ENCODE data around the gene CPEB4. TPM values are rescaled to one million over a fixed set of nuclear protein-coding genes. Genes with fewer than 3 reads are reported as not detected.
A peak's percentile ranks its signal among the peaks of the same experiment; 100 is the strongest.

CPEB4 gene
- total and polyA plus RNA-seq, 9 of the 15 experiments (the other 6 are each of a cell fraction or from before 2014, with no cell fraction given): 7.4 to 21.3 (median 12.4) TPM

DNA sequence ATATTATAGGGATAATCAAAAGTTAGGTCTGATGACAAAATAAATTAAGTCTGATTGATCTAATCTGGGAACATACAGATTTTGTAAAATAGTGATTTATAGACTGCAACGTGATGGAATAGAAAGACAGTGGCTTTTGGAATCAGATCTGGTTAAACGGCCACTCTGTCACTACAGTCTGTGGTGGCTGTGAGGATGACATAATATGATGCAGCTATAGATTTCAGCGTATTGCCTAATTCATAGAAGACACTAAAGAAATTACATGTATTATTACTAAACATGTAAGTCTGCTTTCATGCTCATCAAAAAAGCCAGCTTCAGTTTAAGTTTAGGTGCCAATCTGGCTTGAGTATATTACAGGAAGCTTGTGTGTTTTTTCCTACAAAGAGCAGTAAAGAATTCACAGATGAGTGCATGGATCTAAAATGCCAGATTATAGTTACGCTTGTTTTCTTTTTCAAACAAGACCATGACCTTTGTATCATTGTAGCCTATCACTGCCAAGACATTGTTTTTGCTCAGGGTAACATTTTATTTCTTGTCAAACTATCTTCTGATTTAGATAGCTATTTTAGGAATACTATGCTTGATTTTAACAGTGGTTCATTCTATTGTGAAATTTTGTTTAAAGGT is 25.7 kb downstream of the CPEB4 start (continued):
- TF ChIP-seq, protein P1, sequence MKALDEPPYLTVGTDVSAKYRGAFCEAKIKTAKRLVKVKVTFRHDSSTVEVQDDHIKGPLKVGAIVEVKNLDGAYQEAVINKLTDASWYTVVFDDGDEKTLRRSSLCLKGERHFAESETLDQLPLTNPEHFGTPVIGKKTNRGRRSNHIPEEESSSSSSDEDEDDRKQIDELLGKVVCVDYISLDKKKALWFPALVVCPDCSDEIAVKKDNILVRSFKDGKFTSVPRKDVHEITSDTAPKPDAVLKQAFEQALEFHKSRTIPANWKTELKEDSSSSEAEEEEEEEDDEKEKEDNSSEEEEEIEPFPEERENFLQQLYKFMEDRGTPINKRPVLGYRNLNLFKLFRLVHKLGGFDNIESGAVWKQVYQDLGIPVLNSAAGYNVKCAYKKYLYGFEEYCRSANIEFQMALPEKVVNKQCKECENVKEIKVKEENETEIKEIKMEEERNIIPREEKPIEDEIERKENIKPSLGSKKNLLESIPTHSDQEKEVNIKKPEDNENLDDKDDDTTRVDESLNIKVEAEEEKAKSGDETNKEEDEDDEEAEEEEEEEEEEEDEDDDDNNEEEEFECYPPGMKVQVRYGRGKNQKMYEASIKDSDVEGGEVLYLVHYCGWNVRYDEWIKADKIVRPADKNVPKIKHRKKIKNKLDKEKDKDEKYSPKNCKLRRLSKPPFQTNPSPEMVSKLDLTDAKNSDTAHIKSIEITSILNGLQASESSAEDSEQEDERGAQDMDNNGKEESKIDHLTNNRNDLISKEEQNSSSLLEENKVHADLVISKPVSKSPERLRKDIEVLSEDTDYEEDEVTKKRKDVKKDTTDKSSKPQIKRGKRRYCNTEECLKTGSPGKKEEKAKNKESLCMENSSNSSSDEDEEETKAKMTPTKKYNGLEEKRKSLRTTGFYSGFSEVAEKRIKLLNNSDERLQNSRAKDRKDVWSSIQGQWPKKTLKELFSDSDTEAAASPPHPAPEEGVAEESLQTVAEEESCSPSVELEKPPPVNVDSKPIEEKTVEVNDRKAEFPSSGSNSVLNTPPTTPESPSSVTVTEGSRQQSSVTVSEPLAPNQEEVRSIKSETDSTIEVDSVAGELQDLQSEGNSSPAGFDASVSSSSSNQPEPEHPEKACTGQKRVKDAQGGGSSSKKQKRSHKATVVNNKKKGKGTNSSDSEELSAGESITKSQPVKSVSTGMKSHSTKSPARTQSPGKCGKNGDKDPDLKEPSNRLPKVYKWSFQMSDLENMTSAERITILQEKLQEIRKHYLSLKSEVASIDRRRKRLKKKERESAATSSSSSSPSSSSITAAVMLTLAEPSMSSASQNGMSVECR (CRISPR knock-in tag; IDR thresholded peaks at IDR 0.05): no peak
- TF ChIP-seq ZNF780A (CRISPR knock-in tag; IDR thresholded peaks at IDR 0.05) (no peak), POLR3G (IDR thresholded peaks at IDR 0.05; ENCODE audit: extremely low read depth, insufficient read length, insufficient replicate concordance) (no peak), RB1 (IDR thresholded peaks at IDR 0.05; ENCODE audit: low read depth) (no peak), NFXL1 (CRISPR knock-in tag; IDR thresholded peaks at IDR 0.05) (no peak), ATF7 (IDR thresholded peaks at IDR 0.05) (peak; percentile 92)
- TF ChIP-seq, protein P2, sequence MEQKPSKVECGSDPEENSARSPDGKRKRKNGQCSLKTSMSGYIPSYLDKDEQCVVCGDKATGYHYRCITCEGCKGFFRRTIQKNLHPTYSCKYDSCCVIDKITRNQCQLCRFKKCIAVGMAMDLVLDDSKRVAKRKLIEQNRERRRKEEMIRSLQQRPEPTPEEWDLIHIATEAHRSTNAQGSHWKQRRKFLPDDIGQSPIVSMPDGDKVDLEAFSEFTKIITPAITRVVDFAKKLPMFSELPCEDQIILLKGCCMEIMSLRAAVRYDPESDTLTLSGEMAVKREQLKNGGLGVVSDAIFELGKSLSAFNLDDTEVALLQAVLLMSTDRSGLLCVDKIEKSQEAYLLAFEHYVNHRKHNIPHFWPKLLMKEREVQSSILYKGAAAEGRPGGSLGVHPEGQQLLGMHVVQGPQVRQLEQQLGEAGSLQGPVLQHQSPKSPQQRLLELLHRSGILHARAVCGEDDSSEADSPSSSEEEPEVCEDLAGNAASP (IDR thresholded peaks at IDR 0.05): no peak
- TF ChIP-seq, protein P3, sequence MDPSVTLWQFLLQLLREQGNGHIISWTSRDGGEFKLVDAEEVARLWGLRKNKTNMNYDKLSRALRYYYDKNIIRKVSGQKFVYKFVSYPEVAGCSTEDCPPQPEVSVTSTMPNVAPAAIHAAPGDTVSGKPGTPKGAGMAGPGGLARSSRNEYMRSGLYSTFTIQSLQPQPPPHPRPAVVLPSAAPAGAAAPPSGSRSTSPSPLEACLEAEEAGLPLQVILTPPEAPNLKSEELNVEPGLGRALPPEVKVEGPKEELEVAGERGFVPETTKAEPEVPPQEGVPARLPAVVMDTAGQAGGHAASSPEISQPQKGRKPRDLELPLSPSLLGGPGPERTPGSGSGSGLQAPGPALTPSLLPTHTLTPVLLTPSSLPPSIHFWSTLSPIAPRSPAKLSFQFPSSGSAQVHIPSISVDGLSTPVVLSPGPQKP (CRISPR knock-in tag; IDR thresholded peaks at IDR 0.05): no peak
- TF ChIP-seq, protein P4, sequence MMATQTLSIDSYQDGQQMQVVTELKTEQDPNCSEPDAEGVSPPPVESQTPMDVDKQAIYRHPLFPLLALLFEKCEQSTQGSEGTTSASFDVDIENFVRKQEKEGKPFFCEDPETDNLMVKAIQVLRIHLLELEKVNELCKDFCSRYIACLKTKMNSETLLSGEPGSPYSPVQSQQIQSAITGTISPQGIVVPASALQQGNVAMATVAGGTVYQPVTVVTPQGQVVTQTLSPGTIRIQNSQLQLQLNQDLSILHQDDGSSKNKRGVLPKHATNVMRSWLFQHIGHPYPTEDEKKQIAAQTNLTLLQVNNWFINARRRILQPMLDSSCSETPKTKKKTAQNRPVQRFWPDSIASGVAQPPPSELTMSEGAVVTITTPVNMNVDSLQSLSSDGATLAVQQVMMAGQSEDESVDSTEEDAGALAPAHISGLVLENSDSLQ (IDR thresholded peaks at IDR 0.05): peak; percentile 65
- TF ChIP-seq, protein P5, sequence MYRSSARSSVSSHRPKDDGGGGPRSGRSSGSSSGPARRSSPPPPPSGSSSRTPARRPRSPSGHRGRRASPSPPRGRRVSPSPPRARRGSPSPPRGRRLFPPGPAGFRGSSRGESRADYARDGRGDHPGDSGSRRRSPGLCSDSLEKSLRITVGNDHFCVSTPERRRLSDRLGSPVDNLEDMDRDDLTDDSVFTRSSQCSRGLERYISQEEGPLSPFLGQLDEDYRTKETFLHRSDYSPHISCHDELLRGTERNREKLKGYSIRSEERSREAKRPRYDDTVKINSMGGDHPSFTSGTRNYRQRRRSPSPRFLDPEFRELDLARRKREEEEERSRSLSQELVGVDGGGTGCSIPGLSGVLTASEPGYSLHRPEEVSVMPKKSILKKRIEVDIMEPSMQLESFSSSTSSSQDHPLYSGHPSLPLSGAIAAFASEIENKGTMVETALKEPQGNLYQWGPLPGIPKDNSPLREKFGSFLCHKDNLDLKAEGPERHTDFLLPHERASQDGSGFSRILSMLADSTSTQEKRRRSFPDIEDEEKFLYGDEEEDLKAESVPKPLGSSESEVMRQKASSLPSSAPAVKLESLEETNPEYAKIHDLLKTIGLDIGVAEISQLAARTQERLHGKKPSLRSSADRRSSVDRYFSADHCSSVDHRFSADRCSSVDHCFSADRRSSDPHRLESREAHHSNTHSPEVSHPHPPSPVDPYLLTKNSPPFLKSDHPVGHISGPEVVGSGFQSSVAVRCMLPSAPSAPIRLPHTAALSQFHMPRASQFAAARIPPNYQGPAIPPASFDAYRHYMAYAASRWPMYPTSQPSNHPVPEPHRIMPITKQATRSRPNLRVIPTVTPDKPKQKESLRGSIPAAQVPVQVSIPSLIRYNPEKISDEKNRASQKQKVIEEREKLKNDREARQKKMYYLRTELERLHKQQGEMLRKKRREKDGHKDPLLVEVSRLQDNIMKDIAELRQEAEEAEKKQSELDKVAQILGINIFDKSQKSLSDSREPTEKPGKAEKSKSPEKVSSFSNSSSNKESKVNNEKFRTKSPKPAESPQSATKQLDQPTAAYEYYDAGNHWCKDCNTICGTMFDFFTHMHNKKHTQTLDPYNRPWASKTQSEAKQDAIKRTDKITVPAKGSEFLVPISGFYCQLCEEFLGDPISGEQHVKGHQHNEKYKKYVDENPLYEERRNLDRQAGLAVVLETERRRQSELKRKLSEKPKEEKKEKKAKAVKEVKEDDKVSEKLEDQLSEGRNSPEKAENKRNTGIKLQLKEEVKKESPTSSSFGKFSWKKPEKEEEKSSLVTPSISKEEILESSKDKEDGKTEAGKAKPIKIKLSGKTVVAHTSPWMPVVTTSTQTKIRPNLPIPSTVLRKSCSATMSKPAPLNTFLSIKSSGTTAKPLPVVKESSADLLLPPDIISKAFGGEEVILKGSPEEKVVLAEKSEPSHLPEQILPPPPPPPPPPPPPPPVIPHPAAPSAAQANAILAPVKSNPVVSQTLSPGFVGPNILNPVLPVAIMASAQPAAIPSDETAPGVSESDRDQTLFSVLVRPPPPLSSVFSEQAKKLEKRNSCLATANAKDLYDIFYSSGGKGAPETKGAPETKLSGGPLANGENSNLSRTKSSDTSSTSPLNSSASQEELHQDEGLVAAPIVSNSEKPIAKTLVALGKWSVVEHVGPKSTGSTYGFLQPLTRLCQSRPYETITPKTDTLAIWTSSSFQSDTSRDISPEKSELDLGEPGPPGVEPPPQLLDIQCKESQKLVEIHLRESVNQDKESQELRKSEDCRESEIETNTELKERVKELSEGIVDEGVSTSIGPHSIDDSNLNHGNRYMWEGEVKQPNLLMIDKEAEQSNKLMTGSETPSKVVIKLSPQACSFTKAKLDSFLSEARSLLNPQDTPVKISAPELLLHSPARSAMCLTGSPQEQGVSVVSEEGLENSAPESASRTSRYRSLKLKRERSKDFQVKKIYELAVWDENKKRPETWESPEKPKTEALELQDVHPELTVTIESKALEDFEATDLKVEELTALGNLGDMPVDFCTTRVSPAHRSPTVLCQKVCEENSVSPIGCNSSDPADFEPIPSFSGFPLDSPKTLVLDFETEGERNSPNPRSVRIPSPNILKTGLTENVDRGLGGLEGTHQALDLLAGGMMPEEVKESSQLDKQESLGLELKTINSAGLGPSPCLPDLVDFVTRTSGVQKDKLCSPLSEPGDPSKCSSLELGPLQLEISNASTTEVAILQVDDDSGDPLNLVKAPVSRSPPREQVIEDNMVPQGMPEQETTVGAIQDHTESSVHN (IDR thresholded peaks at IDR 0.05; ENCODE audit: borderline replicate concordance in 1 of 2, low read depth in 1 of 2): no peak
